PFSK-1 (cell line): Measurements from ENCODE around the gene GLTPD2.

ENCODE experiments used
- FOXP2 ChIP-seq: optimal IDR thresholded peaks from 2 replicates; pipeline ENCODE3; 2011; ENCODE audit warnings: borderline replicate concordance, control low read depth, inconsistent platforms; ENCODE audit not compliant: insufficient read depth; ENCODE audit errors: extremely low read length, extremely low read depth
- POLR2AphosphoS5 ChIP-seq: IDR thresholded peaks from 2 replicates; pipeline ENCODE4 v1.6.1; 2012; ENCODE audit warnings: low read depth, mild to moderate bottlenecking, control low read depth, low read length, moderate library complexity
- REST ChIP-seq, 2 experiments: IDR thresholded peaks; 2 replicates each; pipeline versions ENCODE4 v1.6.1 to v1.8.0; 2011 to 2012; ENCODE audit warnings: low read depth in 2 of 2, low read length in 2 of 2, control low read depth in 1 of 2, inconsistent platforms in 1 of 2, mild to moderate bottlenecking in 1 of 2, moderate library complexity in 1 of 2; ENCODE audit not compliant: insufficient read depth in 1 of 2
- SIN3A ChIP-seq: IDR thresholded peaks from 2 replicates; pipeline ENCODE4 v1.6.1; 2012; ENCODE audit warnings: mild to moderate bottlenecking, low read length, moderate library complexity, borderline replicate concordance; ENCODE audit not compliant: insufficient read depth
- TAF1 ChIP-seq: IDR thresholded peaks from 2 replicates; pipeline ENCODE4 v1.6.1; 2012; ENCODE audit warnings: low read length, control low read depth, borderline replicate concordance; ENCODE audit not compliant: insufficient read depth

Gene GLTPD2

GRCh38 chr17:4810696-4811290 lies 22.0 kb downstream of the GLTPD2 start:
- TF ChIP-seq SIN3A (no peak), FOXP2 (no peak), TAF1 (no peak), POLR2AphosphoS5 (no peak), REST (IDR thresholded peaks at IDR 0.05; ENCODE audit: insufficient read depth in 1 of 2, low read depth in 2 of 2, low read length in 2 of 2) (no peak)

GRCh38 chr17:4811471-4811870 lies 22.7 kb downstream of the GLTPD2 start:
- TF ChIP-seq POLR2AphosphoS5 (no peak), TAF1 (no peak), SIN3A (no peak), REST (IDR thresholded peaks at IDR 0.05; ENCODE audit: insufficient read depth in 1 of 2, low read depth in 2 of 2, low read length in 2 of 2) (no peak), FOXP2 (no peak)

GRCh38 chr17:4812690-4813089 lies 23.9 kb downstream of the GLTPD2 start:
- no peak for TF ChIP-seq TAF1
- no peak for TF ChIP-seq SIN3A
- TF ChIP-seq FOXP2: no peak
- no peak for TF ChIP-seq POLR2AphosphoS5
- no peak for TF ChIP-seq REST (IDR thresholded peaks at IDR 0.05; ENCODE audit: insufficient read depth in 1 of 2, low read depth in 2 of 2, low read length in 2 of 2)

DNA sequence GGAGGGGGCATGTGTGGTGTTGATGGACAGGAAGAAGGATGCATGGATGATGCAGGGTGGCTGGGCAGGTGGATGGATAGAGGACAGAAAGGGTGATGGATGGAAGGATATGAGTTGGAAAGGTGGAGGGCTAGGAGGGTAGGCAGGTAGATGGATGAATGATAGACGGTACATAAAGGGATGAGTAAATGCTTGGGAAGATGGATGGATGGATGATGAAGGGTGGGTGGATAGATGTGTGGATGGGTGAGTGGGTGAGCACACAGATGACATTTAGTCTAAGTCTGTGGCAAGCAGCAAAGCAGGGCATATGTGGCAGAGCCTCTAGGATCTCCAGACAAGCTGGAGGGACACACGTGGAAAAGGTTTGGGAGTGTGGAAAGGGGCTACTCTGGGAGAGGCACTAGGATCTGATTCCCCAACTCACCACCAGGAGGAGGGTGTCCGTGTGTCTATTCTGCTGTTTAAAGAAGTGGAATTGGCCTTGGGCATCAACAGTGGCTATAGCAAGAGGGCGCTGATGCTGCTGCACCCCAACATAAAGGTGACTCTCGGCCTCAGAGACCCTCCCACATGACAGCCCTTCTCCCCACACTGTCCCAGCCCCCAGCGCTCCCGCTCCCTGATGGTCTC lies 26.4 kb downstream of the GLTPD2 start:
- TF ChIP-seq POLR2AphosphoS5 (no peak), SIN3A (no peak), FOXP2 (no peak), TAF1 (no peak), REST (IDR thresholded peaks at IDR 0.05; ENCODE audit: insufficient read depth in 1 of 2, low read depth in 2 of 2, low read length in 2 of 2) (no peak)
